Trophoblast cell (in vitro differentiated cells and primary cell): ENCODE data around the gene PAFAH1B2.

Experiments
- DNase-seq, 2 donors: peaks; one replicate each; pipeline ENCODE4 v3.0.0-alpha.2; 2016
- H2AFZ ChIP-seq: 2 replicates; pipeline ENCODE4 v1.6.1; 2013; ENCODE audit warnings: low read length, moderate library complexity, mild to moderate bottlenecking; ENCODE audit not compliant: insufficient read depth, poor library complexity
- H2AK5ac ChIP-seq: 2 replicates; pipeline ENCODE4 v1.6.1; 2013; ENCODE audit warnings: mild to moderate bottlenecking, low read length
- H2BK120ac ChIP-seq: 2 replicates; pipeline ENCODE4 v1.6.1; 2013; ENCODE audit warnings: low read length, mild to moderate bottlenecking, moderate library complexity; ENCODE audit not compliant: insufficient read depth, poor library complexity
- H2BK12ac ChIP-seq: 2 replicates; pipeline ENCODE4 v1.6.1; 2013; ENCODE audit warnings: mild to moderate bottlenecking, low read length, moderate library complexity
- H2BK5ac ChIP-seq: 2 replicates; pipeline ENCODE4 v1.6.1; 2013; ENCODE audit warnings: low read length, low read depth, moderate library complexity, mild to moderate bottlenecking; ENCODE audit not compliant: poor library complexity
- H3K14ac ChIP-seq: 2 replicates; pipeline ENCODE4 v1.6.1; 2013; ENCODE audit warnings: mild to moderate bottlenecking, low read length
- H3K18ac ChIP-seq: 2 replicates; pipeline ENCODE4 v1.6.1; 2013; ENCODE audit warnings: mild to moderate bottlenecking, low read length
- H3K23ac ChIP-seq: 2 replicates; pipeline ENCODE4 v1.6.1; 2013; ENCODE audit warnings: low read length
- H3K27ac ChIP-seq: 2 replicates; pipeline ENCODE4 v1.5.1; 2013; ENCODE audit warnings: low read depth, mild to moderate bottlenecking, inconsistent platforms, low read length, moderate library complexity
- H3K27me3 ChIP-seq: 2 replicates; pipeline ENCODE4 v1.6.1; 2013; ENCODE audit warnings: inconsistent platforms, mild to moderate bottlenecking, low read length, moderate library complexity; ENCODE audit not compliant: insufficient read depth
- H3K36me3 ChIP-seq, 2 experiments: 1 replicate in 1 of 2; 2 replicates in 1 of 2; pipeline ENCODE4 v1.6.1; 2013; ENCODE audit warnings: low read length in 2 of 2, mild to moderate bottlenecking in 2 of 2, moderate library complexity in 1 of 2; ENCODE audit not compliant: insufficient read depth in 2 of 2, control insufficient read depth in 1 of 2
- H3K4ac ChIP-seq: 2 replicates; pipeline ENCODE4 v1.6.1; 2013; ENCODE audit warnings: low read depth, mild to moderate bottlenecking, low read length, moderate library complexity
- H3K4me1 ChIP-seq, 2 experiments: 1 replicate in 1 of 2; 2 replicates in 1 of 2; pipeline ENCODE4 v1.6.1; 2013; ENCODE audit warnings: low read length in 2 of 2, mild to moderate bottlenecking in 2 of 2, moderate library complexity in 1 of 2; ENCODE audit not compliant: insufficient read depth in 2 of 2, control insufficient read depth in 1 of 2
- H3K4me2 ChIP-seq: 2 replicates; pipeline ENCODE4 v1.6.1; 2013; ENCODE audit warnings: inconsistent platforms, mild to moderate bottlenecking, low read length, moderate library complexity
- H3K4me3 ChIP-seq: 2 replicates; pipeline ENCODE4 v1.5.1; 2013; ENCODE audit warnings: mild to moderate bottlenecking, low read depth, low read length, inconsistent platforms
- H3K79me1 ChIP-seq: one replicate; pipeline ENCODE4 v1.6.1; 2013; ENCODE audit warnings: low read length
- H3K79me2 ChIP-seq: 2 replicates; pipeline ENCODE4 v1.6.1; 2013; ENCODE audit warnings: low read length, mild to moderate bottlenecking; ENCODE audit not compliant: control insufficient read depth, insufficient read depth, poor library complexity
- H3K9ac ChIP-seq: 2 replicates; pipeline ENCODE4 v1.6.1; 2013; ENCODE audit warnings: mild to moderate bottlenecking, low read length
- H3K9me3 ChIP-seq: 2 replicates; pipeline ENCODE4 v1.6.1; 2013; ENCODE audit warnings: low read depth, mild to moderate bottlenecking, control low read depth, inconsistent platforms, low read length; ENCODE audit not compliant: insufficient read depth
- H4K12ac ChIP-seq: 2 replicates; pipeline ENCODE4 v1.6.1; 2013; ENCODE audit warnings: low read depth, mild to moderate bottlenecking, low read length, moderate library complexity
- H4K8ac ChIP-seq: 2 replicates; pipeline ENCODE4 v1.6.1; 2013; ENCODE audit warnings: low read depth, mild to moderate bottlenecking, low read length, moderate library complexity
- H4K91ac ChIP-seq: one replicate; pipeline ENCODE4 v1.6.1; 2013; ENCODE audit warnings: low read depth, mild to moderate bottlenecking, low read length, moderate library complexity
- WGBS: extraction: QIAGEN DNeasy Blood & Tissue Kit; methylation state at CpG from one replicate; pipeline ENCODE4 v1.1.7; 2013; ENCODE audit warnings: missing lambda C conversion rate; ENCODE audit not compliant: insufficient read length, insufficient coverage; ENCODE audit errors: extremely low coverage; 5-methylcytosine and 5-hydroxymethylcytosine counted together

PAFAH1B2 gene

DNA sequence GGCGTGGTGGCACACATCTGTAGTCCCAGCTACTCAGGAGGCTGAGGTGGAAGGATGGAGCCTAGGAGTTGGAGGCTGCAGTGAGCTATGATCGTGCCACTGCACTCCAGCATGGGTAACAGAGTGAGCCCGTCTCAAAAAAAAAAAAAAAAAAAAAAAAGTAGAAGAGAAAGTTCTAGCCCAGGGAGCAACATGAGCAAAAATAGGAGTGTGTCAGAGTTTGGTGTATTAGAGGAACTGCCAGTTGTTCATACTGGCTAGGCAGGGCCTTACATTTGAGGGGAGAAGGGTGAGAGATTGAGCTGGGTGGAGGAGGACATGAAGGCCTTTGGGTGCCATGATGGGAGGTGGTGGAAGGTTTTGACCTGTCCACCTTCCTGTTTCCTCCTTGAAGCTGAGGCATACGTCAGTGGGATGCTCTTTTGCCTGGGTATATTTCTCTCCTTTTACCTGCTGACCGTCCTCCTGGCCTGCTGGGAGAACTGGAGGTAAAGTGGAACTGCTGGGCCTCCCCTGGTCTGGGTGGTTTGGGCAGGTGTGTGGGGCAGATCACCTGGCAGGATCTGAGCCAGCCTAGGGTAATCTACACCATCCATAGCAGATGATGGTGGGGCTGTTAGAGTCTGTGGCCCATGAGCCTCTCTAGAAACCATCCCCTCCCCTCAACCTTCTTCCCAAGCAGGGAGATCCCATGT lies 41.8 kb downstream of the PAFAH1B2 start:
- Histone ChIP-seq H3K23ac (no peak overlapping the region), H2BK5ac (no peak overlapping the region), H2BK12ac (no peak overlapping the region), H3K18ac (no peak overlapping the region), H3K36me3 (peaks cover 53 to 56% of the 10 kb centered on the region in 2 experiments), H2BK120ac (no peak overlapping the region), H3K79me2 (no peaks in the 10 kb centered on the region), H4K91ac (no peak overlapping the region), H3K4me2 (no peak overlapping the region), H3K14ac (no peak overlapping the region), H3K4ac (no peak overlapping the region), H3K79me1 (no peaks in the 10 kb centered on the region), H3K27me3 (no peaks in the 10 kb centered on the region), H4K12ac (no peak overlapping the region), H3K4me3 (no peak overlapping the region), H3K9me3 (peaks cover under 1% of the 10 kb centered on the region), H2AFZ (no peak overlapping the region), H3K9ac (no peak overlapping the region), H3K27ac (no peak overlapping the region), H3K4me1 (peaks cover 2% of the 10 kb centered on the region in 2 experiments), H4K8ac (no peak overlapping the region), H2AK5ac (no peak overlapping the region)
- no peak for DNase-seq
- WGBS = no CpG with 5 or more reads among the region's 5 CpGs

DNA sequence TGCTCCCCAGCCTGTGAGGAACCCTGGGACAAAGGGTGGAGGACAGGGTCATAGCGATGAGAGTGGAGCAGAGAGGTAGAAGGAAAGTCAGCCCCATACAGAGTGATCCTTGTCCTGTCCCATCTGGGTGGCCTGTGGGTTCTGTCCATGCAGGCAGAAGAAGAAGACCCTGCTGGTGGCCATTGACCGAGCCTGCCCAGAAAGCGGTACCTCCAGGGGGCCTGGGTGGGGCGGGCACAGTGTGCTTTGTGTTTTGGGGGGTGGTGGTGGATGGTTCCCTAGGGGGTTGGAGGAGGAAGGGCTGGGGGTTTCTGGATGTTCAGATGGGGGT lies 42.3 kb downstream of the PAFAH1B2 start:
- no peak overlapping the region for H2BK12ac ChIP-seq
- H4K12ac ChIP-seq = no peak overlapping the region
- no peak overlapping the region for H3K27ac ChIP-seq
- H3K4me3 ChIP-seq = no peak overlapping the region
- H3K4me1 ChIP-seq = peaks cover 0 to 2% of the 10 kb centered on the region in 2 experiments
- no peak overlapping the region for H4K91ac ChIP-seq
- peaks cover 53 to 57% of the 10 kb centered on the region in 2 experiments for H3K36me3 ChIP-seq
- H3K27me3 ChIP-seq = no peaks in the 10 kb centered on the region
- H3K79me2 ChIP-seq = no peaks in the 10 kb centered on the region
- no peak overlapping the region for H3K4ac ChIP-seq
- no peak for DNase-seq
- H4K8ac ChIP-seq = no peak overlapping the region
- H2BK5ac ChIP-seq = no peak overlapping the region
- H2AK5ac ChIP-seq = no peak overlapping the region
- no peak overlapping the region for H3K14ac ChIP-seq
- no peaks in the 10 kb centered on the region for H3K9me3 ChIP-seq
- no peak overlapping the region for H3K18ac ChIP-seq
- H2AFZ ChIP-seq = no peak overlapping the region
- no peaks in the 10 kb centered on the region for H3K79me1 ChIP-seq
- no peak overlapping the region for H2BK120ac ChIP-seq
- H3K4me2 ChIP-seq = no peak overlapping the region
- no peak overlapping the region for H3K23ac ChIP-seq
- H3K9ac ChIP-seq = no peak overlapping the region
- WGBS = no CpG with 5 or more reads among the region's 4 CpGs

DNA sequence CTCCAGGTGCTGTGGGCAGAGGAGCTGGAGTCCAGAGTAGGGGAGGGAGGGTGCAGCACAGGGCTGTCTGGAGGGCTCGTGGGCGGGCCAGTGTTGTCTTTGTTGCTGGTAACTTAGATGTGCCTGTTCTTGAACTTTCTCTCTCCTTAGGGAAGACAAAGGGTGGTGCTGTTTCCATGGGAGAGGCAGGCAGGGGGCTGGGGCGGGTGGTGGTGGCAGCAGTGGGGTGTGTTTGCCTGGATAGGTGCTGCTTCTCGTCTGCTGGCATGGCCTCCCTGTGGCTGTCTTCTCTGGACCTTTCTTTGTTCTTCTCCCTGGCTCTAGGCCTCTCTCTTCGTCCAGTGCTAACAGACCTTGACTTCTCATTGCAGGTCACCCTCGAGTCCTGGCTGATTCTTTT lies 42.9 kb downstream of the PAFAH1B2 start:
- no peak overlapping the region for H4K8ac ChIP-seq
- no CpG with 5 or more reads among the region's 6 CpGs for WGBS
- H3K18ac ChIP-seq = no peak overlapping the region
- no peak overlapping the region for H3K4me3 ChIP-seq
- H3K79me2 ChIP-seq = no peaks in the 10 kb centered on the region
- H4K12ac ChIP-seq = no peak overlapping the region
- no peak overlapping the region for H3K9ac ChIP-seq
- H3K4ac ChIP-seq = no peak overlapping the region
- peaks cover 49 to 59% of the 10 kb centered on the region in 2 experiments for H3K36me3 ChIP-seq
- no peak overlapping the region for H3K27ac ChIP-seq
- H3K14ac ChIP-seq = no peak overlapping the region
- no peak overlapping the region for H3K4me2 ChIP-seq
- H4K91ac ChIP-seq = no peak overlapping the region
- no peak overlapping the region for H2BK120ac ChIP-seq
- H3K23ac ChIP-seq = no peak overlapping the region
- peaks cover 0 to 2% of the 10 kb centered on the region in 2 experiments for H3K4me1 ChIP-seq
- H2BK12ac ChIP-seq = no peak overlapping the region
- no peaks in the 10 kb centered on the region for H3K27me3 ChIP-seq
- DNase-seq = no peak
- H2BK5ac ChIP-seq = no peak overlapping the region
- no peak overlapping the region for H2AK5ac ChIP-seq
- no peaks in the 10 kb centered on the region for H3K79me1 ChIP-seq
- H3K9me3 ChIP-seq = no peaks in the 10 kb centered on the region
- H2AFZ ChIP-seq = no peak overlapping the region

- Histone ChIP-seq H3K4me3 (no peak overlapping the region), H3K36me3 (peaks cover 49 to 57% of the 10 kb centered on the region in 2 experiments), H3K14ac (no peak overlapping the region), H2BK12ac (no peak overlapping the region), H3K9me3 (no peaks in the 10 kb centered on the region), H3K79me1 (no peaks in the 10 kb centered on the region), H4K91ac (no peak overlapping the region), H2BK5ac (no peak overlapping the region), H2AFZ (no peak overlapping the region), H3K23ac (no peak overlapping the region), H3K27me3 (no peaks in the 10 kb centered on the region), H3K79me2 (no peaks in the 10 kb centered on the region), H4K8ac (no peak overlapping the region), H3K4me1 (peaks cover 0 to 2% of the 10 kb centered on the region in 2 experiments), H4K12ac (no peak overlapping the region), H2AK5ac (no peak overlapping the region), H3K4me2 (no peak overlapping the region), H2BK120ac (no peak overlapping the region), H3K9ac (no peak overlapping the region), H3K27ac (no peak overlapping the region), H3K4ac (no peak overlapping the region), H3K18ac (no peak overlapping the region)
- no peak for DNase-seq
- WGBS = no CpG with 5 or more reads among the region's 13 CpGs
Measured at GRCh38 chr11:117187428-117187798, 43.3 kb downstream of the PAFAH1B2 start.
